Psoas muscle (tissue), 8 donors: ENCODE results near the gene PLB1. TPM values are rescaled to one million over a fixed set of nuclear protein-coding genes. Genes with fewer than 3 reads are reported as not detected.

ENCODE experiments used
- ATAC-seq, 4 donors: fragments of 200-7000 bp; cut with Tn5 transposase; one replicate each; pipeline ENCODE4 v1.9.1; 2020; ENCODE audit warnings: moderate library complexity in 3 of 4, mild to moderate bottlenecking in 2 of 4
- DNase-seq, 2 donors: peaks; one replicate each; pipeline ENCODE4 v3.0.0-alpha.2; 2020
- H3K27ac ChIP-seq: fragments of 200-600 bp; one replicate; pipeline ENCODE4 v1.8.0; 2022
- H3K27me3 ChIP-seq, 3 donors: fragments of 200-600 bp in 1 of 3; one replicate each; pipeline versions ENCODE4 v1.6.1 to v1.8.0; 2013 to 2022; ENCODE audit warnings: low read length in 2 of 3, mild to moderate bottlenecking in 2 of 3, moderate library complexity in 1 of 3; ENCODE audit not compliant: insufficient read depth in 3 of 3
- H3K36me3 ChIP-seq, 2 donors: fragments of 200-600 bp in 1 of 2; one replicate each; pipeline versions ENCODE4 v1.6.1 to v1.8.0; 2013 to 2022; ENCODE audit warnings: low read depth in 1 of 2, mild to moderate bottlenecking in 1 of 2, moderate library complexity in 1 of 2; ENCODE audit not compliant: insufficient read depth in 1 of 2
- H3K4me1 ChIP-seq: fragments of 200-600 bp; one replicate; pipeline ENCODE4 v1.8.0; 2022
- H3K4me3 ChIP-seq: fragments of 200-600 bp; one replicate; pipeline ENCODE4 v1.8.0; 2022; ENCODE audit warnings: mild to moderate bottlenecking
- H3K9me3 ChIP-seq: fragments of 200-600 bp; one replicate; pipeline ENCODE4 v1.8.0; 2022
- WGBS, 3 donors: extraction: QIAGEN DNeasy Blood & Tissue Kit; methylation state at CpG; one replicate each; pipeline versions ENCODE4 v1.1.6 to v1.1.7; 2013; 5-methylcytosine and 5-hydroxymethylcytosine counted together
- intact Hi-C, 2 donors: fragments of 100-400 bp; cut with DNase I; formaldehyde crosslinking; loops; one replicate each; pipeline versions ENCODE4 v1.11.0 to v1.14.2; 2022
- polyA plus RNA-seq, 3 donors: library from polyadenylated mRNA; stranded (reverse); fragments of 200-250 nt; gene quantifications; one replicate each; pipeline ENCODE4 v1.2.3, GENCODE V29; 2013
- total RNA-seq, 4 donors: library from RNA; stranded (reverse); fragmentation: NEBNext Ultra II Directional in 2 of 4; extraction: Animal tissue kit (Norgen Biotek cat#: 25700) in 2 of 4; gene quantifications; one replicate each; pipeline versions ENCODE4 v1.2.1 to v1.2.4, GENCODE V29; 2021 to 2023
- TF ChIP-seq, protein P1 (sequence below): fragments of 200-600 bp; IDR thresholded peaks from one replicate; pipeline ENCODE4 v1.8.0; 2022; ENCODE audit warnings: antibody characterized with exemption
- donor health status: healthy with polysubstance abuse.
- donor health status: DM: no; HTN: no; CAD: no; lungs with moderate emphysema.
- donor health status: Bipolar disorder and iron deficiency.
- donor health status: healthy.
- donor health status: DM: yes; HTN: yes; CAD: no.
- donor health status: DM: no; HTN: no; CAD: no.
- donor health status: DM: no; HTN: no; CAD: no.
- donor health status: DM: yes; HTN: yes; CAD: no.

The PLB1 gene
- total and polyA plus RNA-seq, 7 donors = 0.63 to 4.9 (median 1.7) TPM

DNA sequence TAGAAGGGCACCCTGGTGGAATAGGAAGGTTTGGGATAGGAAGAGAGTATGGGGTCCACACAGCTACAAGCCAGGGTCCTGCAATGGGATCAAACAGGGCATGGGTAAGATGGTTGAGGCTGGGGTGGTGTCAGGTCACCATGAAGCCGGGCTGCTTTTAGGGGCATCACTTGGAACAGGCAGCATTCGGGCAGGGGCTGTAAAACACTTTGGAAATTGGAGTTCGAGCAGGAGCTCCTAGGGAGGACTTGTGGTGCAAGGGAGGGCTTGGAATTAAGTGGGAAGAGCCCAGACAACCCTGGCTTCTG is 47.1 kb upstream of the PLB1 start:
- H3K4me3 ChIP-seq = no peak overlapping the region
- DNase-seq = no peak
- no peaks in the 10 kb centered on the region for H3K27me3 ChIP-seq
- H3K4me1 ChIP-seq = no peaks in the 10 kb centered on the region
- TF ChIP-seq, protein P1, sequence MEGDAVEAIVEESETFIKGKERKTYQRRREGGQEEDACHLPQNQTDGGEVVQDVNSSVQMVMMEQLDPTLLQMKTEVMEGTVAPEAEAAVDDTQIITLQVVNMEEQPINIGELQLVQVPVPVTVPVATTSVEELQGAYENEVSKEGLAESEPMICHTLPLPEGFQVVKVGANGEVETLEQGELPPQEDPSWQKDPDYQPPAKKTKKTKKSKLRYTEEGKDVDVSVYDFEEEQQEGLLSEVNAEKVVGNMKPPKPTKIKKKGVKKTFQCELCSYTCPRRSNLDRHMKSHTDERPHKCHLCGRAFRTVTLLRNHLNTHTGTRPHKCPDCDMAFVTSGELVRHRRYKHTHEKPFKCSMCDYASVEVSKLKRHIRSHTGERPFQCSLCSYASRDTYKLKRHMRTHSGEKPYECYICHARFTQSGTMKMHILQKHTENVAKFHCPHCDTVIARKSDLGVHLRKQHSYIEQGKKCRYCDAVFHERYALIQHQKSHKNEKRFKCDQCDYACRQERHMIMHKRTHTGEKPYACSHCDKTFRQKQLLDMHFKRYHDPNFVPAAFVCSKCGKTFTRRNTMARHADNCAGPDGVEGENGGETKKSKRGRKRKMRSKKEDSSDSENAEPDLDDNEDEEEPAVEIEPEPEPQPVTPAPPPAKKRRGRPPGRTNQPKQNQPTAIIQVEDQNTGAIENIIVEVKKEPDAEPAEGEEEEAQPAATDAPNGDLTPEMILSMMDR = no peak
- no peaks in the 10 kb centered on the region for H3K36me3 ChIP-seq
- H3K9me3 ChIP-seq = no peaks in the 10 kb centered on the region
- no peak for ATAC-seq
- intact Hi-C loops = no loop called here
- WGBS, 3 donors = 80 to 94% (median 82%) methylated on average over 3 of the region's 3 CpGs
- H3K27ac ChIP-seq = no peak overlapping the region

DNA sequence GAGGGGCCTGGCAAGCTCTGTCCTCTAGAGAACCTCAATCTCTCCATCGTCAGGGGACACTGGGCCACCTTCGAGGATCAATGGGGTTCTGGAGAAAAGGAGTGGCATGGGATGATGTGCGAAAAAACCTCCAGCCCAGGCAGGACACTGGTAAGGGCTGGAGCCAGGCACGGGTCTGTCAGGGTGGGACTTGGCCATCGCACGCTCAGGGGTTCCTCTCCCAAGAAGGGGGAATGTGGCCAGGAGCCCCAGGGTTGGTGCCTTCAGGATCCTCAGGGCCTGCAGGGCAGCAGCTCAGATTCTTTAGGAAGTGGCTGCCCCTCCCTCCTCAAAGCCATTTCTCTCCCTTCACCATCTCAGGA is 46.8 kb upstream of the PLB1 start:
- Histone ChIP-seq H3K36me3 (no peaks in the 10 kb centered on the region), H3K27me3 (no peaks in the 10 kb centered on the region), H3K27ac (no peak overlapping the region), H3K4me1 (no peaks in the 10 kb centered on the region), H3K9me3 (no peaks in the 10 kb centered on the region), H3K4me3 (no peak overlapping the region)
- WGBS, 3 donors = 88 to 90% (median 89%) methylated on average over 6 of the region's 6 CpGs
- ATAC-seq (no peak), DNase-seq (no peak)
- intact Hi-C loops = no loop called here
- TF ChIP-seq, protein P1 = no peak

DNA sequence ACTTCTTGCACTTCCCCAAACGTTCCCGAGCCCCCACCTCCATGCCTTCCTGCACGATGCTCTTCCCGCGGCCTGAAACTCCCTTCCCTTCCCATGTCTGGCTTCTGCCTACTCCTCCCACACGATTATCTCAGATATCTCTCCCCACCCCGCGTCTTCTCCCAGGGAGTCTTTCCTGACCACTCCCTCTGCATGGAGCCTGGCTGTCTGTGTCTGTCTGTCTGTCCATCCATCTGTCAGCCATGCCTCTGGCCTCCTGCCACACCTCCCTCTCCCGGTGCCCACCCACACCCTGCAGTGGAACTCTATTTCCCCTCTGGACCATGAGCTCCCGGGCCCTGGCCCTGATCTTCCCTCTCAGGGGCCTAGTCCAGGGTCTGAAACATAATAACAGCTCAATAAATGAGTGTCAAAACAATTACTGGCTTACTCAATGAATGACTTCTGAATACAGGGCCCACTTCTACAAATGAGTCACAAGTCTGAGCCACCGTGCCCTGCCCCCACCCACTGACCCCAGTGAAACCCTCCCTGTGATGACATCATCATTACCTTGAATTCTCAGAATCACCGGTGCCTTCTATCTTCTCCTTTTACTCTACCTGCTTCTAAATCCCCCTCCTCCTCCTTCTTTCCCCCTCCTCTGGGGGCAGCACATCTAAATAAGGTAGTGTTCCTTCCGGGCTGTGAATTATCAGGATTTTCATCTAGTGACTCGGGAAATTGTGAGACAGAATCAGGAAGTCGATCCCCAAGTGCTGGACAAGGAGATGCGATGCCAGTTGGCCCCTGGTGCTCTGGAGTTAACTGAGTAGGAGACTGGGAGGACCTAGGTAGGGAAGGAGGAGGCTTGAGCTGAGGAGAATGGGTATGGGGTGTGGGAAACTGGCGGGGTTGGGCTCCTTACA is 46.1 kb upstream of the PLB1 start:
- H3K4me1 ChIP-seq = no peaks in the 10 kb centered on the region
- WGBS, 3 donors = 59 to 63% (median 59%) methylated on average over 17 of the region's 17 CpGs
- no peak overlapping the region for H3K27ac ChIP-seq
- TF ChIP-seq, protein P1 = no peak
- H3K4me3 ChIP-seq = no peak overlapping the region
- H3K36me3 ChIP-seq = no peaks in the 10 kb centered on the region
- H3K27me3 ChIP-seq = no peaks in the 10 kb centered on the region
- DNase-seq = no peak
- H3K9me3 ChIP-seq = no peaks in the 10 kb centered on the region
- no peak for ATAC-seq
- intact Hi-C loops = loop anchor here in 1 of 2 donors (5.0 kb wide), 2 partner anchors 697 to 747 kb away; no protein-coding TSS in a partner anchor

DNA sequence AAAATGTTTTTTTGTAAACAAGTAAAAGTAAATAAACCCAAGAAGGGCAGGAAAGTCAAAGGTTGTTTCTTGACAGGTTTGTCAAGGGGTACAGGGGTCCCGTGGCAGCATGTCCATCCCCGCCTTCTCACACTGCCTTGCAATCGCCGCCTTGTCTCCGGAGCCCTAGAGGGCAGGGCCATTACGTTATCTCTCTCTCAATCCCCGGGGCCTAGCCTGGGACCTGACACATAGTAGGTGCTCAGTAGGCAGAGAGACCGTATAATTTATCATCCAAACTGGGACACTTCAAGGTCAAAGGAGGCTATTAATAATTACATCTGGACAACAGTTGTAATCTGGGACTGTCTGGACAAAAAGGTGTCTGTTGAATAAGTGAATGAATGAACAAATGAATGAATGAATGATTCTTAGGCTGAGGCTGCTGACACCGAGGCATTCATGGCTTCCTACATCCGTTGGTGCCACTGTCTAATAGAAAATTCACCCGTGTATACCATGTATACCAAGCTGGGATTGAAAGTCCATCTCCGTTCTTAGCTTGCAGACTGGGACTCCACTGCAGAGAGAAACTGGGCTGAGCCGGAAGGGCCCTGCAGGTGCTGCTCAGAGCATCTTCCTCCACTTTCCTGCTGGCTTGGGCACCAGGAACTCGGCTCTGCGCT is 44.8 kb upstream of the PLB1 start:
- 86 to 90% (median 87%) methylated on average over 15 of the region's 15 CpGs for WGBS, 3 donors
- no peak overlapping the region for H3K4me3 ChIP-seq
- H3K27me3 ChIP-seq = no peaks in the 10 kb centered on the region
- no peak overlapping the region for H3K27ac ChIP-seq
- TF ChIP-seq, protein P1 = no peak
- H3K36me3 ChIP-seq = no peaks in the 10 kb centered on the region
- H3K4me1 ChIP-seq = no peaks in the 10 kb centered on the region
- DNase-seq (no peak), ATAC-seq (no peak)
- no peaks in the 10 kb centered on the region for H3K9me3 ChIP-seq
- intact Hi-C loops = loop anchor here in 1 of 2 donors (5.0 kb wide), 2 partner anchors 699 to 749 kb away; no protein-coding TSS in a partner anchor
